Neural progenitor cell (in vitro differentiated cells): ENCODE data around the gene GTF2F2. TPM values are rescaled to one million over a fixed set of nuclear protein-coding genes. Genes with fewer than 3 reads are reported as not detected.

Experiments
- DNase-seq: peaks from one replicate; pipeline ENCODE4 v3.0.0-alpha.2; 2016; ENCODE audit warnings: low spot score
- H2AFZ ChIP-seq: fragments of 200-600 bp; sonication (generic); replicated peaks from 2 replicates; pipeline ENCODE4 v1.6.1; 2016; ENCODE audit warnings: antibody characterized with exemption
- H3F3A ChIP-seq: fragments of 200-600 bp; sonication (generic); 2 replicates; pipeline ENCODE4 v1.6.1; 2016; ENCODE audit warnings: antibody characterized with exemption, low read depth
- H3K27ac ChIP-seq: fragments of 200-600 bp; sonication (generic); 2 replicates; pipeline ENCODE4 v1.5.1; 2016; ENCODE audit warnings: mild to moderate bottlenecking
- H3K27me3 ChIP-seq: fragments of 200-600 bp; sonication (generic); 2 replicates; pipeline ENCODE4 v1.6.1; 2016; ENCODE audit warnings: mild to moderate bottlenecking, moderate library complexity
- H3K36me3 ChIP-seq: fragments of 200-600 bp; sonication (generic); 2 replicates; pipeline ENCODE4 v1.5.1; 2016
- H3K4me1 ChIP-seq: fragments of 200-600 bp; sonication (generic); 2 replicates; pipeline ENCODE4 v1.6.1; 2016; ENCODE audit warnings: mixed run types
- H3K4me2 ChIP-seq: fragments of 200-600 bp; sonication (generic); 2 replicates; pipeline ENCODE4 v1.6.1; 2016
- H3K4me3 ChIP-seq: fragments of 200-600 bp; sonication (generic); 2 replicates; pipeline ENCODE4 v1.5.1; 2016
- H3K79me2 ChIP-seq: fragments of 200-600 bp; sonication (generic); 2 replicates; pipeline ENCODE4 v1.6.1; 2016; ENCODE audit warnings: low read depth
- H3K9ac ChIP-seq: fragments of 200-600 bp; sonication (generic); 2 replicates; pipeline ENCODE4 v1.6.1; 2016
- H3K9me3 ChIP-seq: fragments of 200-600 bp; sonication (generic); 2 replicates; pipeline ENCODE4 v1.5.1; 2016; ENCODE audit warnings: low read depth
- H4K20me1 ChIP-seq: fragments of 200-600 bp; sonication (generic); 2 replicates; pipeline ENCODE4 v1.6.1; 2016; ENCODE audit warnings: low read depth
- H3K27ac Mint-ChIP-seq: 3 replicates; pipeline ENCODE4 v1.8.0; 2021; ENCODE audit warnings: mixed read lengths
- H3K27me3 Mint-ChIP-seq: 2 replicates; pipeline ENCODE4 v1.8.0; 2022; ENCODE audit warnings: low read depth, mild to moderate bottlenecking, inconsistent platforms, moderate library complexity, mixed read lengths; ENCODE audit not compliant: insufficient read depth
- H3K36me3 Mint-ChIP-seq: 3 replicates; pipeline ENCODE4 v1.8.0; 2021; ENCODE audit warnings: mixed read lengths
- H3K4me1 Mint-ChIP-seq: 3 replicates; pipeline ENCODE4 v1.8.0; 2021; ENCODE audit warnings: mixed read lengths
- H3K4me3 Mint-ChIP-seq: 3 replicates; pipeline ENCODE4 v1.8.0; 2021; ENCODE audit warnings: mild to moderate bottlenecking, moderate library complexity, mixed read lengths
- H3K9me3 Mint-ChIP-seq: 3 replicates; pipeline ENCODE4 v1.8.0; 2020; ENCODE audit warnings: mixed read lengths
- EZH2 ChIP-seq: fragments of 200-600 bp; sonication (generic); IDR thresholded peaks from 2 replicates; pipeline ENCODE4 v1.6.1; 2017; ENCODE audit warnings: antibody characterized with exemption, mild to moderate bottlenecking, moderate library complexity
- EZH2phosphoT487 ChIP-seq: fragments of 200-600 bp; sonication (generic); IDR thresholded peaks from 2 replicates; pipeline ENCODE4 v1.6.1; 2017; ENCODE audit warnings: antibody characterized with exemption
- total RNA-seq: library from RNA; depleted of rRNA; stranded (reverse); fragments of >200 nt; gene quantifications from 2 replicates; pipeline ENCODE4 v1.2.3, GENCODE V29; 2015; ENCODE audit warnings: low replicate concordance
- TF ChIP-seq, protein P1 (sequence below): fragments of 200-600 bp; sonication (generic); IDR thresholded peaks from 2 replicates; pipeline ENCODE4 v1.5.1; 2017; ENCODE audit warnings: antibody characterized with exemption, mild to moderate bottlenecking

GTF2F2 gene
- 33.7 and 54.1 TPM in 2 replicates for total RNA-seq

DNA sequence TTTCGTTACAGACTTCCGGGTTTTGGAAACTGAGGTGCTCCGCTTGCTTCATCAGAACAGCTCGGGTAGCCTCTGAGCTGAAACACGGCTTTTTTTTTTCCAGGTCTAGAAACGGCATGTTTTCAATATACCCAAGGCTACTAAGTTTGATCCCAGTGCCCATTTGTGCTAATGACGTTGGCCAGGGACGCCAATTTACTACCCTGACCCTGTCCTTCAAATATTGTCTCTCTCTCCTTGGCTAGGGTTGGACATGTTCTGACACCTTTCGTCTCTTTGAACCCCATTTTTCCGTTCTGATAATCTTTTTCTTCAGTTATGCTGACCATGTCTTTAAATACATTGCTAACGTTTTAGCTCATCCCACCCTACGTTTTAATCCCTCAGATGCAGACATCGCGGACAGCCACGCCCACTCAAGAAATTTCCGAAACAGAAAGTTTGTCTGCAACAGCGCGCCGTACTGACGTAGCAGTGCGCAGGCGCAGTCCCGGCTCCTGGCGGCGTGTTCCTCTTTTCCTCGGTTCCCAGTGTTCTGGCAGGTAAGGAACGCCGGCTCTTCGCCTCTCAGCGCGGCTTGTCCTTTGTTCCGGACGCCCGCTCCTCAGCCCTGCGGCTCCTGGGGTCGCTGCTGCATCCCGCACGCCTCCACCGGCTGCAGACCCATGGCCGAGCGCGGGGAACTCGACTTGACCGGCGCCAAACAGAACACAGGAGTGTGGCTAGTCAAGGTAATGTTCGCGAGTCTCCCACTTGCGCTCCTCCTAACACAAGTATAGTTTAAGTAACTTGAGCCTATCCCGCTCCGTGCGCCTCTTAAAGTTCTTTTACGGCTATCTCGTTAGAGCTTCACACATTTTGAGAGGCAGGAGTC is at the start of gene GTF2F2:
GTF2F2 (plus strand) TSS at position 520 of the 874 bp plus-strand sequence; CDS start at position 666, 146 bp downstream.
- H3K79me2 ChIP-seq = peaks cover 48% of the 10 kb centered on the region
- no peaks in the 10 kb centered on the region for H3K36me3 ChIP-seq
- Mint-ChIP-seq H3K27me3 (peaks cover 6% of the 10 kb centered on the region), H3K36me3 (peaks cover 2% of the 10 kb centered on the region), H3K27ac (no peak within 1 kb of the TSS), H3K9me3 (no peaks in the 10 kb centered on the region), H3K4me1 (peaks cover 2% of the 10 kb centered on the region), H3K4me3 (no peak within 1 kb of the TSS)
- no peak for TF ChIP-seq EZH2phosphoT487
- TF ChIP-seq, protein P1, sequence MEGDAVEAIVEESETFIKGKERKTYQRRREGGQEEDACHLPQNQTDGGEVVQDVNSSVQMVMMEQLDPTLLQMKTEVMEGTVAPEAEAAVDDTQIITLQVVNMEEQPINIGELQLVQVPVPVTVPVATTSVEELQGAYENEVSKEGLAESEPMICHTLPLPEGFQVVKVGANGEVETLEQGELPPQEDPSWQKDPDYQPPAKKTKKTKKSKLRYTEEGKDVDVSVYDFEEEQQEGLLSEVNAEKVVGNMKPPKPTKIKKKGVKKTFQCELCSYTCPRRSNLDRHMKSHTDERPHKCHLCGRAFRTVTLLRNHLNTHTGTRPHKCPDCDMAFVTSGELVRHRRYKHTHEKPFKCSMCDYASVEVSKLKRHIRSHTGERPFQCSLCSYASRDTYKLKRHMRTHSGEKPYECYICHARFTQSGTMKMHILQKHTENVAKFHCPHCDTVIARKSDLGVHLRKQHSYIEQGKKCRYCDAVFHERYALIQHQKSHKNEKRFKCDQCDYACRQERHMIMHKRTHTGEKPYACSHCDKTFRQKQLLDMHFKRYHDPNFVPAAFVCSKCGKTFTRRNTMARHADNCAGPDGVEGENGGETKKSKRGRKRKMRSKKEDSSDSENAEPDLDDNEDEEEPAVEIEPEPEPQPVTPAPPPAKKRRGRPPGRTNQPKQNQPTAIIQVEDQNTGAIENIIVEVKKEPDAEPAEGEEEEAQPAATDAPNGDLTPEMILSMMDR = peak; percentile 25
- peak within 1 kb of the TSS; percentile 85 for H3K4me3 ChIP-seq
- DNase-seq = peak; percentile 95
- no peaks in the 10 kb centered on the region for H3K27me3 ChIP-seq
- peaks cover 10% of the 10 kb centered on the region for H3K4me1 ChIP-seq
- H3K9ac ChIP-seq = peak within 1 kb of the TSS; percentile 59
- H3K27ac ChIP-seq = peak within 1 kb of the TSS; percentile 92
- peaks cover 11% of the 10 kb centered on the region for H4K20me1 ChIP-seq
- H3K4me2 ChIP-seq = peak within 1 kb of the TSS; percentile 93
- peak within 1 kb of the TSS; percentile 96 for H2AFZ ChIP-seq
- no peaks in the 10 kb centered on the region for H3K9me3 ChIP-seq
- peaks cover 5% of the 10 kb centered on the region for H3F3A ChIP-seq

GRCh38 chr13:45073809-45074208 is 46.5 kb upstream of the GTF2F2 start:
- Histone ChIP-seq H3K79me2 (no peaks in the 10 kb centered on the region), H3K9me3 (no peaks in the 10 kb centered on the region), H3K27me3 (no peaks in the 10 kb centered on the region), H3K27ac (no peak overlapping the region), H3K4me2 (no peak overlapping the region), H3K36me3 (no peaks in the 10 kb centered on the region), H3F3A (no peaks in the 10 kb centered on the region), H3K4me1 (no peaks in the 10 kb centered on the region), H4K20me1 (no peaks in the 10 kb centered on the region), H3K4me3 (no peak overlapping the region), H2AFZ (peak overlapping the region; percentile 50), H3K9ac (no peak overlapping the region)
- TF ChIP-seq EZH2phosphoT487 (no peak), EZH2 (no peak)
- TF ChIP-seq, protein P1 = no peak
- H3K36me3 Mint-ChIP-seq = no peaks in the 10 kb centered on the region
- H3K27me3 Mint-ChIP-seq = peaks cover 2% of the 10 kb centered on the region
- no peak overlapping the region for H3K27ac Mint-ChIP-seq
- no peaks in the 10 kb centered on the region for H3K9me3 Mint-ChIP-seq
- DNase-seq = no peak
- H3K4me3 Mint-ChIP-seq = no peak overlapping the region
- no peaks in the 10 kb centered on the region for H3K4me1 Mint-ChIP-seq

DNA sequence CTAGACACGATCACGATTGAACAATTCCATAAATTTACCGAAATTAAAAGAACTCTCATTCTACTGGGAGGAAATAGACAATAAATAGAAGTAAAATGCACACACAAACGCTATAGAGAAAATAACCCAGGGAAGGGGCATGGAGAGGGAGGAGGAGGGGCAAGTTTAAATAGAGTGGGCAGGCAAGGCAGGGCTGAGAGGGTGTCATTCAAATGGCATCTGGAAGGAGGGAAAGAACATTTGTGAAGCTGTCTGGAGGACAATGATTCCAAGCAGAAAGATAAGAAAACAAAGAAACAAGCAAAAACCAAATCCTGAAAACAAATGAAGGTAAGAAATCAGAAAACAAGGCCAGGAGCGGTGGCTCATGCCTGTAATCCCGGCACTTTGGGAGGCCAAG is 45.6 kb upstream of the GTF2F2 start:
- Histone ChIP-seq H3K27me3 (no peaks in the 10 kb centered on the region), H4K20me1 (no peaks in the 10 kb centered on the region), H3K79me2 (no peaks in the 10 kb centered on the region), H3K36me3 (no peaks in the 10 kb centered on the region), H3K27ac (no peak overlapping the region), H3K9ac (no peak overlapping the region), H3K9me3 (no peaks in the 10 kb centered on the region), H3K4me2 (no peak overlapping the region), H2AFZ (peak overlapping the region; percentile 18), H3K4me3 (no peak overlapping the region), H3K4me1 (no peaks in the 10 kb centered on the region), H3F3A (no peaks in the 10 kb centered on the region)
- TF ChIP-seq EZH2 = no peak
- no peak for TF ChIP-seq EZH2phosphoT487
- TF ChIP-seq, protein P1 = no peak
- no peaks in the 10 kb centered on the region for H3K4me1 Mint-ChIP-seq
- no peaks in the 10 kb centered on the region for H3K9me3 Mint-ChIP-seq
- H3K36me3 Mint-ChIP-seq = no peaks in the 10 kb centered on the region
- peaks cover 2% of the 10 kb centered on the region for H3K27me3 Mint-ChIP-seq
- H3K27ac Mint-ChIP-seq = no peak overlapping the region
- DNase-seq = no peak
- no peak overlapping the region for H3K4me3 Mint-ChIP-seq
